Smooth muscle cell (in vitro differentiated cells): ENCODE measurements around the gene GON7. TPM values are rescaled to one million over a fixed set of nuclear protein-coding genes. Genes with fewer than 3 reads are reported as not detected.

Experiments
- DNase-seq: peaks from one replicate; lab custom pipeline; 2025; ENCODE audit not compliant: unreplicated experiment; lab: John Stamatoyannopoulos, UW
- H2AFZ ChIP-seq: fragments of 200-600 bp; sonication (generic); 2 replicates; pipeline ENCODE4 v1.6.0; 2016; ENCODE audit warnings: antibody characterized with exemption, low read depth, mild to moderate bottlenecking
- H3F3A ChIP-seq: fragments of 200-600 bp; sonication (generic); 2 replicates; pipeline ENCODE4 v1.6.0; 2017; ENCODE audit warnings: antibody characterized with exemption, low read depth
- H3K27ac ChIP-seq: fragments of 200-600 bp; sonication (generic); 2 replicates; pipeline ENCODE4 v1.5.1; 2016; ENCODE audit warnings: low read depth, mild to moderate bottlenecking
- H3K27me3 ChIP-seq: fragments of 200-600 bp; sonication (generic); 2 replicates; pipeline ENCODE4 v1.6.1; 2016; ENCODE audit warnings: low read depth, mild to moderate bottlenecking
- H3K36me3 ChIP-seq: fragments of 200-600 bp; sonication (generic); 2 replicates; pipeline ENCODE4 v1.5.1; 2016; ENCODE audit warnings: low read depth
- H3K4me1 ChIP-seq: fragments of 200-600 bp; sonication (generic); 2 replicates; pipeline ENCODE4 v1.5.1; 2016; ENCODE audit warnings: low read depth
- H3K4me2 ChIP-seq: fragments of 200-600 bp; sonication (generic); 2 replicates; pipeline ENCODE4 v1.6.0; 2016; ENCODE audit warnings: mild to moderate bottlenecking
- H3K4me3 ChIP-seq: fragments of 200-600 bp; sonication (generic); 2 replicates; pipeline ENCODE4 v1.5.1; 2016; ENCODE audit warnings: mild to moderate bottlenecking
- H3K79me2 ChIP-seq: fragments of 200-600 bp; sonication (generic); 2 replicates; pipeline ENCODE4 v1.6.0; 2016; ENCODE audit warnings: low read depth, mild to moderate bottlenecking
- H3K9ac ChIP-seq: fragments of 200-600 bp; sonication (generic); 2 replicates; pipeline ENCODE4 v1.6.0; 2016; ENCODE audit warnings: low read depth
- H3K9me3 ChIP-seq: fragments of 200-600 bp; sonication (generic); replicated peaks from 2 replicates; pipeline ENCODE4 v1.5.1; 2016; ENCODE audit warnings: low read depth
- H4K20me1 ChIP-seq: fragments of 200-600 bp; sonication (generic); 2 replicates; pipeline ENCODE4 v1.6.0; 2016; ENCODE audit warnings: low read depth
- WGBS: methylation state at CpG from one replicate; pipeline ENCODE4 v1.1.7; 2016; ENCODE audit warnings: low lambda C conversion rate; 5-methylcytosine and 5-hydroxymethylcytosine counted together
- polyA plus RNA-seq: library from polyadenylated mRNA; unstranded; fragments of >200 nt; fragmentation: Nextera tagmentation; extraction: Ambion mirVana; gene quantifications from 2 replicates; pipeline ENCODE4 v1.2.1, GENCODE V29; 2016
- total RNA-seq: library from RNA; depleted of rRNA; stranded (reverse); fragments of >200 nt; gene quantifications from 2 replicates; pipeline ENCODE4 v1.2.3, GENCODE V29; 2014
- TF ChIP-seq, protein P1 (sequence below): fragments of 200-600 bp; sonication (generic); IDR thresholded peaks from 2 replicates; pipeline ENCODE4 v1.5.1; 2017; ENCODE audit warnings: borderline replicate concordance, mild to moderate bottlenecking, antibody characterized with exemption; ENCODE audit not compliant: insufficient read depth, poor library complexity, severe bottlenecking

The GON7 gene
- total and polyA plus RNA-seq, 2 experiments from 2014 or later: 8.6 to 10.9 TPM

DNA sequence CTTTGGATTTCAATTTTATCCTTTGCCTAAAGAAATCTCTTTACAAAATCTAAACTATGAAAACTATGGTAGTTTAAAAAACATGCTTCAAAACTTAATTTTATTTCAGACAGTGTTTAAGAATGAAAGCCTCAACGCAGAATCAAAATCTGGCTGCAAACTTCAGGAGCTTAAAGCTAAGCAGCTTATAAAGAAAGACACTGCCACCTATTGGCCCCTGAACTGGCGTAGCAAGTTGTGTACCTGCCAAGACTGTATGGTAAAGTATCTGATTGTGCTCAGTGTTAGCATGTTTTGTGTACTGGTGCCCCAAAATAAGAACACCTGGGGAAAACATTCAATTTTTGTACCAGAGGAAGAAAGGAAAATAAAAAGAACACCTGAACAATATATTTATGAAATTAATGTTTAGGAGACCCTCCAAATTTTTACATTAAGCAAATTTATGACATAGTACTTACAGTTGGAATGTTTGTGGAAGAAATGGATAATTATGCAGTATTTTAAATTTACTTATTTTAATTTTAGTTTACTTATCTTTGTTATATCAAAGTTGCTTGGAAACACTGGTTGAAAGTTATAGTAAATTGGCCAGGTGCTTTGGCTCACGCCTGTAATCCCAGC, 12.3 kb upstream of the GON7 start:
- Histone ChIP-seq H3K9ac (no peak overlapping the region), H3K4me1 (no peaks in the 10 kb centered on the region), H2AFZ (no peak overlapping the region), H3K36me3 (peaks cover 3% of the 10 kb centered on the region), H3K27me3 (no peaks in the 10 kb centered on the region), H4K20me1 (no peaks in the 10 kb centered on the region), H3F3A (no peaks in the 10 kb centered on the region), H3K79me2 (no peaks in the 10 kb centered on the region), H3K9me3 (no peaks in the 10 kb centered on the region), H3K27ac (no peak overlapping the region), H3K4me3 (no peak overlapping the region), H3K4me2 (no peak overlapping the region)
- WGBS: 94% methylated on average over 3 of the region's 3 CpGs
- TF ChIP-seq, protein P1, sequence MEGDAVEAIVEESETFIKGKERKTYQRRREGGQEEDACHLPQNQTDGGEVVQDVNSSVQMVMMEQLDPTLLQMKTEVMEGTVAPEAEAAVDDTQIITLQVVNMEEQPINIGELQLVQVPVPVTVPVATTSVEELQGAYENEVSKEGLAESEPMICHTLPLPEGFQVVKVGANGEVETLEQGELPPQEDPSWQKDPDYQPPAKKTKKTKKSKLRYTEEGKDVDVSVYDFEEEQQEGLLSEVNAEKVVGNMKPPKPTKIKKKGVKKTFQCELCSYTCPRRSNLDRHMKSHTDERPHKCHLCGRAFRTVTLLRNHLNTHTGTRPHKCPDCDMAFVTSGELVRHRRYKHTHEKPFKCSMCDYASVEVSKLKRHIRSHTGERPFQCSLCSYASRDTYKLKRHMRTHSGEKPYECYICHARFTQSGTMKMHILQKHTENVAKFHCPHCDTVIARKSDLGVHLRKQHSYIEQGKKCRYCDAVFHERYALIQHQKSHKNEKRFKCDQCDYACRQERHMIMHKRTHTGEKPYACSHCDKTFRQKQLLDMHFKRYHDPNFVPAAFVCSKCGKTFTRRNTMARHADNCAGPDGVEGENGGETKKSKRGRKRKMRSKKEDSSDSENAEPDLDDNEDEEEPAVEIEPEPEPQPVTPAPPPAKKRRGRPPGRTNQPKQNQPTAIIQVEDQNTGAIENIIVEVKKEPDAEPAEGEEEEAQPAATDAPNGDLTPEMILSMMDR: peak; percentile 36
- DNase-seq: no peak

DNA sequence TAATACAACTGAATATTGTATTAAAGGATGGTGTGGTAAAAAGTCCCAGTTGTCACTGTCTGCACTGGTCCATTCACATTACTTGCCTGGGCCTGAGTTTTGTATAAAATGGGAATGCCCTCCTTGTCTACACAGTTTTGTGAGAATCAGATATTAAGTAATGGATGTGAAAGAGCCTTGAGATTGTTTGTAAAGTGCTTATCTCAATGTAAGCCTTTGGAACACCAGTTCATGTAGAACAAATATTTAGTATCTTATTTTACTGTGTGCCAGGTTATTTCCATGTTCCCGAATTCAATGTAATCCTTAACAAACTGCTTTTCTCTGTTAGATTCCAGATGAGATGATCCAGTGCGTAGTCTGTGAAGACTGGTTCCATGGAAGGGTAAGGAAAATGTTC, 7.7 kb upstream of the GON7 start:
- Histone ChIP-seq H3K79me2 (no peaks in the 10 kb centered on the region), H3K4me2 (no peak overlapping the region), H3K36me3 (no peaks in the 10 kb centered on the region), H3K27me3 (no peaks in the 10 kb centered on the region), H3K4me1 (no peaks in the 10 kb centered on the region), H2AFZ (no peak overlapping the region), H4K20me1 (no peaks in the 10 kb centered on the region), H3K27ac (no peak overlapping the region), H3K9me3 (no peaks in the 10 kb centered on the region), H3K4me3 (no peak overlapping the region), H3F3A (no peaks in the 10 kb centered on the region), H3K9ac (no peak overlapping the region)
- TF ChIP-seq, protein P1: no peak
- no peak for DNase-seq
- WGBS: 96% methylated on average over 2 of the region's 2 CpGs

DNA sequence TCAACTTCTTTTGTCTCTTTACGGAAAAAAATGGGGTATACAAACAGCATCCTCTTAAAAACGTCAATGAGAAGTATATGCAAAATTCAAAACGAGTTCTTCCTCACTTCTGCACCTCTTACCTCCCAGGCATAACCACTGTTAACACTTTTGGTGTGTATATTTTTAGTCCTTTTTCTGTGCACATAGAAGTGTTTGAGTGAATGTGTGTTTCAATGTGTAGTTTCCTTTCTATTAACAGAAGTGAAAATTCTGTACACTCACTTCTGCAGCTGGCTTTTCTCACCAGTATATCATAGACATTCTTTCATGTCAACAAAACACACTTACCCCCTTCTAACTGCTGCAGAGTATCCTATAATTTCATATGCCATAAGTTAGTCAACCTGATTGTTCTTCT, 5.6 kb upstream of the GON7 start:
- Histone ChIP-seq H3K4me3 (no peak overlapping the region), H3K79me2 (peaks cover 8% of the 10 kb centered on the region), H3K27me3 (no peaks in the 10 kb centered on the region), H3F3A (no peaks in the 10 kb centered on the region), H3K9ac (no peak overlapping the region), H4K20me1 (no peaks in the 10 kb centered on the region), H3K4me1 (peaks cover 8% of the 10 kb centered on the region), H2AFZ (no peak overlapping the region), H3K27ac (no peak overlapping the region), H3K9me3 (no peaks in the 10 kb centered on the region), H3K4me2 (no peak overlapping the region), H3K36me3 (no peaks in the 10 kb centered on the region)
- TF ChIP-seq, protein P1: no peak
- DNase-seq: no peak
- 92% methylated on average over 3 of the region's 3 CpGs for WGBS
